Measurements from ENCODE around the gene MEGF9.

DNA sequence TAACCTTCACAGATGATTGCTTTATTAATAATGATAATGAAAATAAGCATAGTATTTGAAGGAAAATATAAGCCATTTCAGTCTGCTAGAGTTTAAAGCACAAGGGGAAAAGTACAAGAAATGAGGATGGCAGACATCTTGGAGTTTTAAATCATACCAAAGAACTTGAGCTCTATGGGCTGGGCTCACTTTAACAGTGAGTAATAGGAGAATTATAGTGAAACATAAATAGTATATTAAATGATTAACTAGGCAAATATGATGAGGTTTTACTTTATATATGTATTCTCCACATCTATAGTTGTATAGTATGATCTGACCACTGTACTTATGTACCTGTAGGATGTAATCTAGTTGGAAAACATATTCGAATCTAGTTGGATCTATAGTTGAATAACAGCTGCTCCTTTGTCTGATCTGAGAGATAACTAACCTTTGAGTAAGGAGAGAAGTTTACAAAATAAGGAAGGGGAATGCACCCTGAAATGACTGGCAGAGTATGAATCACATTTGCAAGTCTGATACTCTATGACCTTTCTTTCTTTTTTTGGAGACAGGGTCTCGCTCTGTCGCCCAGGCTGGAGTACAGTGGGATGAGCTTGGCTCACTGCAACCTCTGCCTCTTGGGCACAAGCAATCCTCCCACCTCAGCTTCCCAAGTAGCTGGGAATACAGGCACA is 17.6 kb downstream of the MEGF9 start:
- TF ChIP-seq, protein P1, sequence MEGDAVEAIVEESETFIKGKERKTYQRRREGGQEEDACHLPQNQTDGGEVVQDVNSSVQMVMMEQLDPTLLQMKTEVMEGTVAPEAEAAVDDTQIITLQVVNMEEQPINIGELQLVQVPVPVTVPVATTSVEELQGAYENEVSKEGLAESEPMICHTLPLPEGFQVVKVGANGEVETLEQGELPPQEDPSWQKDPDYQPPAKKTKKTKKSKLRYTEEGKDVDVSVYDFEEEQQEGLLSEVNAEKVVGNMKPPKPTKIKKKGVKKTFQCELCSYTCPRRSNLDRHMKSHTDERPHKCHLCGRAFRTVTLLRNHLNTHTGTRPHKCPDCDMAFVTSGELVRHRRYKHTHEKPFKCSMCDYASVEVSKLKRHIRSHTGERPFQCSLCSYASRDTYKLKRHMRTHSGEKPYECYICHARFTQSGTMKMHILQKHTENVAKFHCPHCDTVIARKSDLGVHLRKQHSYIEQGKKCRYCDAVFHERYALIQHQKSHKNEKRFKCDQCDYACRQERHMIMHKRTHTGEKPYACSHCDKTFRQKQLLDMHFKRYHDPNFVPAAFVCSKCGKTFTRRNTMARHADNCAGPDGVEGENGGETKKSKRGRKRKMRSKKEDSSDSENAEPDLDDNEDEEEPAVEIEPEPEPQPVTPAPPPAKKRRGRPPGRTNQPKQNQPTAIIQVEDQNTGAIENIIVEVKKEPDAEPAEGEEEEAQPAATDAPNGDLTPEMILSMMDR (conservative IDR thresholded peaks at IDR 0.05; ENCODE audit: low read length), result no peak
- TF ChIP-seq EZH2phosphoT487 (IDR thresholded peaks at IDR 0.05; ENCODE audit: borderline replicate concordance, low read depth, low read length), result no peak

Measured in OCI-LY7 (cell line).